ENCODE measurements around the gene RPS28.
"Not testable (repeated sequence)": the region's sequence is repeated elsewhere in the genome, so short reads cannot be mapped to it uniquely, and the experiment has no call there.

RPS28 gene

GRCh38 chr19:8311461-8312260, 9.6 kb upstream of the RPS28 start:
- no peak overlapping the region for H3K4me3 ChIP-seq (ENCODE audit: low read length)
- no peak for TF ChIP-seq ZNF274 (IDR thresholded peaks at IDR 0.05; ENCODE audit: low read depth, low read length)

DNA sequence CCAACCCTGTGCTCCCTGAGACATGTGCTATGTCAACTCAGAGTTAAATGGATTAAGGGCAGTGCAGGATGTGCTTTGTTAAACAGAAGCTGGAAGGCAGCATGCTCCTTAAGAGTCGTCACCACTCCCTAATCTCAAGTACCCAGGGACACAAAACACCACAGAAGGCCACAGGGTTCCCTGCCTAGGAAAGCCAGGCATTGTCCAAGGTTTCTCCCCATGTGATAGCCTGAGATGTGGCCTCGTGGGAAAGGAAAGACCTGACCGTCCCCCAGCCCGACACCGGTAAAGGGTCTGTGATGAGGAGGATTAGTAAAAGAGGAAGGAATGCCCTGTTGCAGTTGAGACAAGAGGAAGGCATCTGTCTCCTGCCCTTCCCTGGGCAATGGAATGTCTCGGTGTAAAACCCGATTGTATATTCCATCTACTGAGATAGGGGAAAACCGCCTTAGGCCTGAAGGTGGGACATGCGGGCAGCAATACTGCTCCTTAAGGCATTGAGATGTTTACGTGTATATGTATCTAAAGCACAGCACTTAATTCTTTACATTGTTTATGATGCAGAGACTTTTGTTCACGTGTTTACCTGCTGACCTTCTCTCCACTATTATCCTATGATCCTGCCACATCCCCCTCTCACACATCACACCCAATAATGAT, 6.2 kb upstream of the RPS28 start:
- H3K4me3 ChIP-seq (ENCODE audit: low read length) = not testable (repeated sequence)

DNA sequence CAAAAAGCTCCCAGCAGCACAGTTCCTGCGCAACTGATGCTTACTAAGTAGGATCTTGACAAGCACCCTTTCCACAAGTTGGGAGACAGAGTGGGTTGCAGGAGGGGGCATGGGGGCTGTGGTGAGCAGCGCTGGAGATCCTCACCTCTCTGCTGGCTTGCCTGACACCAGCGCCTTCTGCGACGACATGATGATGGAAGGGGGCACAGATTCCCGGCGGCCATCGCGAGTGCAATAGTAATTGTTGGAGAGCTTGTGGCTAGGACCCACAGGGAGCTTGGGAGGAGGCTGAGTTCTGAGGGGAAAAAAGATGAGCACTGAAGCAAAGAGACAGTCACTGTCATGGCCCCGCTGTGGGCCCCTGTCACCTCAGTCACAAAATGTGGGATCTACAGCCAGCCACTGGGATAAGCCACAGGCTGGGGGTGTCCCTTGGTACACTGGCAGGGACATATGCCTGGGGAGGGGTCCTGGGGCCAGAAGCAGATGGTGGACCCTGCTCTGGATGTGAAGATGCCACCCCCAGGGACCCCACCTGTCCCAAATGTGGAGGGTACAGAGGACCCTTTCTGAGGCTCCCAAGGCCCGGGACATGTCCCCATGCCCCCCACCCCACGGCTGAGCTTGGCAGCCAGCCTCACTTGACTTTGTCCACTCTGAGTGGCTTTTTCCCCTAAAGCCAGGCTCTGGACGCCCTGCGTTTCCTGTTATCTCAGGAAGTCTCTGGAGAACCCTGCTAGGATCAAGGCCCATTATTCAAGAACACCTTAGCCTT, 4.8 kb upstream of the RPS28 start:
- H3K4me3 ChIP-seq (ENCODE audit: low read length) = no peak overlapping the region
- no peak for TF ChIP-seq ZNF274 (IDR thresholded peaks at IDR 0.05; ENCODE audit: low read depth, low read length)

- not testable (repeated sequence) for H3K4me3 ChIP-seq (ENCODE audit: low read length)
Observed at GRCh38 chr19:8318835-8319234, 2.5 kb upstream of the RPS28 start.

DNA sequence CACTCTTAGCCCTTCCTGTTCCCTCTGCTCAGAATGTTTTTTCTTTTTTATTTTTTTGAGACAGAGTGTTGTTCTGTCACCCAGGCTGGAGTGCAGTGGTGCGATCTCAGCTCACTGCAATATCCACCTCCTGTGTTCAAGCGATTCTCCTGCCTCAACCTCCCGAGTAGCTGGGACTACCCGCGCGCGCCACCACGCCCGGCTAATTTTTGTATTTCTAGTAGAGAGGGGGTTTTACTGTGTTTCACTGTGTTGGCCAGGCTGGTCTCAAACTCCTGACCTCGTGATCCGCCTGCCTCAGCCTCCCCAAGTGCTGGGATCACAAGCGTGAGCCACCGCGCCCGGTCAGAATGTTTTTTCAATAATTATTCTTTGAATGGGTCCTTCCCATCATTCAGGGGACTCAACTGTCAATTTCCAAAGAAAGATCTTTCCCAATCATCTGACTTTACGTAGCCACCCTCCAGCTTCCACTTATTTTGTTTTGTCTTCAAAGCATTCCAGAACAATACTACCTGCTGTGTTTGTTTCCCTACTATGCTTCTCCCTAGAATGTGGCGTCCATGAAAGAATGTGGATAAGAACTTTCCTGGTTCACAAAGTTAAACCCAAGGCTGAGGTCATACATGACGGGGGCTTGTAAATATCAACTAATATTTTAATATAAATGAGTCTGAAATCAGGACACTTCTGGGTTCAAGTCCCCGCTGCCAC, 1.3 kb upstream of the RPS28 start:
- H3K4me3 ChIP-seq (ENCODE audit: low read length) = peak overlapping the region; percentile 93
- TF ChIP-seq ZNF274 (IDR thresholded peaks at IDR 0.05; ENCODE audit: low read depth, low read length) = no peak

DNA sequence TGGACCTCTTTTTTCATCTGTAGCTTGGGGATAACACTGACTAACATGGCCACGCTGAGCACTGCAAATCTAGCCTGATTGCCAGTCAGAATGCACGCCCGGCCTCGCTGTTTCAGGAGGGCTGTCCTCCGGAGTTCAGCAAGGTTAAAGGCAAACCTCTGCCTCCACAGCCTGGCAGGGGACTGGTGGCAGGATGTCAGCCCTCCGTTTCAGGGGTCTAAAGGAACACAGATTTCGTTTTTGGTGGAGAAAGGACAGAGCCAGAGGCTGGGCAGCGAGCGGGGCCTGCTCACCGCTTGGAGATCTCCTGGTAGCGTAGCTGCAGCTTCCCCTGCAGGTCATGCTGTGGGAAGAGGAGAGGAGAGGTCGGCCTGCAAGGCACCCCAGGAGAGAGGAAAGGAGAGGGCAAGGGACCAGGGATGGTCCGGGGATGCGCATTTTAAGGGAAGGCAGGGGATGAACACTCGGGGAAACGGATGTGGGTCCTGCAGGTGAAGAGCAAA, 681 bp upstream of the RPS28 start:
- TF ChIP-seq ZNF274 (IDR thresholded peaks at IDR 0.05; ENCODE audit: low read depth, low read length) = no peak
- peak overlapping the region; percentile 93 for H3K4me3 ChIP-seq (ENCODE audit: low read length)

DNA sequence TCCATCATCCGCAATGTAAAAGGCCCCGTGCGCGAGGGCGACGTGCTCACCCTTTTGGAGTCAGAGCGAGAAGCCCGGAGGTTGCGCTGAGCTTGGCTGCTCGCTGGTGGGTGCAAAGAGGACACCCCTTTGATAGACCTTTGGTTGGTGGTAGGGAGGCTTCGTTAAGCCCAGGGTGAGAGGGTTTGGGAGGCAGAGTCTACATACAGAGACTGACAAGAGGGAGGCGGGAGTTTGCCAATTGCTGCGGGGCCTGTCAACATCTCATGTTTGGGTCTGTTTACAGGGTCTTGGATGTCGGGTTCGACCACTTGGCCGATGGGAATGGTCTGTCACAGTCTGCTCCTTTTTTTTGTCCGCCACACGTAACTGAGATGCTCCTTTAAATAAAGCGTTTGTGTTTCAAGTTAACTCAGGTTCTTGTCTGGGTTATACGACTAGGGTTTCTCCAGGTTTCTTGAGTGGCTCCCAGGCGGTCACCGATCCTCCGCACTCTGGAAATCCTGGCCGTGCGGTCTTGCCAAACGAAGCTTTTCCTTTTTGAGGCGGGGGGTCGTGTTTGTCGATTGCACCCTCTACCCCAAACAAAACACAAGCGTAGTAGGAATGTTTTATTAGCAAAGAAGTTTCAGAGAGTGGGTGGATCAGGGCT, 816 bp downstream of the RPS28 start:
- TF ChIP-seq ZNF274 (IDR thresholded peaks at IDR 0.05; ENCODE audit: low read depth, low read length) = no peak
- peak overlapping the region; percentile 94 for H3K4me3 ChIP-seq (ENCODE audit: low read length)

DNA sequence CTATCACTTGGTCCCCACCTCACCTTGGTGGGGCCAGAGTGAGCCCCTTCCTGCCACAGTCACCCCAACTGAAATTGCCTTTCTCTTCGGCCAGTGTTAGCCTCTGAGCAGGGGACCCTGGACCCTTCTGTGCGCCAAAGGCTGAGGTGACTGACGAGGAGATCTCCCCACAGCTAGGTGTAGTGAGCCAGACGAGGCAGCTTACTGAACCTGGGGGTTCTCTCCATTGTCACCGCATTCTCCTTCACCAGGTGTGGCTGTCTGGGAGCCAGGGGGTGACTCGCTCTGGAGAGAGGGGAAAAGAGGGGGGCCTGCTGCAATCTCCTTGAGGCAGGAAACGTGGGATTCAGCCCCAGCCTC, 1.3 kb downstream of the RPS28 start:
- peak overlapping the region; percentile 94; the same call in 1 of the 2 replicates for H3K4me3 ChIP-seq (ENCODE audit: low read length)
- no peak for TF ChIP-seq ZNF274 (IDR thresholded peaks at IDR 0.05; ENCODE audit: low read depth, low read length)

- no peak overlapping the region for H3K4me3 ChIP-seq (ENCODE audit: low read length)
- TF ChIP-seq ZNF274 (IDR thresholded peaks at IDR 0.05; ENCODE audit: low read depth, low read length) = no peak
Observed at GRCh38 chr19:8323781-8324185, 2.5 kb downstream of the RPS28 start.

- H3K4me3 ChIP-seq (ENCODE audit: low read length) = no peak overlapping the region
- TF ChIP-seq ZNF274 (IDR thresholded peaks at IDR 0.05; ENCODE audit: low read depth, low read length) = no peak
Observed at GRCh38 chr19:8324186-8325050, 3.1 kb downstream of the RPS28 start.

GRCh38 chr19:8325454-8325853, 4.2 kb downstream of the RPS28 start:
- no peak for TF ChIP-seq ZNF274 (IDR thresholded peaks at IDR 0.05; ENCODE audit: low read depth, low read length)
- no peak overlapping the region for H3K4me3 ChIP-seq (ENCODE audit: low read length)

DNA sequence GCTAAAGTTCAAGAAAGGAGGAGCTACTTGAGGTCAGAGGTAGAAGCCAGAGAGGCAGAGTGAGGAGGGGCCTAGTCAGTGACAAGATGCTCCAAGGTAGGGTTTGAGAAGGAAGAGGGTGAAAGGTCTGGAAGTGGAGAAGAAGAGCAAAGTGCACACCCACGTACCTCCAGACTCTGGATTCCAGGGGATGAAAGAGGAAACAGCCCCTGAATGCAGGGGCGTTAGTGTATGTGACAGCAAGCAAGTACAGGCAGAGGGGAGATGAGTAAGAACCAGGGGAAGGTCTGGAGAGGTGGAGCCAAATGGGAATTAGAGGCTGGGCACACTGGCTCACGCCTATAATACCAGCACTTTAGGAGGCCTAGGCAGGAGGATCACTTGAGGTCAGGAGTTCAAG, 8.7 kb downstream of the RPS28 start:
- no peak for TF ChIP-seq ZNF274 (IDR thresholded peaks at IDR 0.05; ENCODE audit: low read depth, low read length)
- no peak overlapping the region for H3K4me3 ChIP-seq (ENCODE audit: low read length)

All from GM08714 (cell line).